ENCODE data around the gene OSBP2.
A peak's percentile ranks its signal among the peaks of the same experiment; 100 is the strongest.
"Not testable (repeated sequence)": the region's sequence is repeated elsewhere in the genome, so short reads cannot be mapped to it uniquely, and the experiment has no call there.

Gene OSBP2

GRCh38 chr22:30718938-30719337 lies 24.3 kb downstream of the OSBP2 start:
- no peak overlapping the region for H3K27ac Mint-ChIP-seq
- CTCF ChIA-PET = no interaction called here
- H3K4me1 Mint-ChIP-seq = no peaks in the 10 kb centered on the region
- H3K36me3 Mint-ChIP-seq = no peaks in the 10 kb centered on the region
- H3K9me3 Mint-ChIP-seq = no peaks in the 10 kb centered on the region
- no peak for DNase-seq
- H3K27me3 Mint-ChIP-seq = peaks cover 5% of the 10 kb centered on the region
- no peak overlapping the region for H3K4me3 Mint-ChIP-seq

GRCh38 chr22:30720263-30720837 lies 25.7 kb downstream of the OSBP2 start:
- CTCF ChIA-PET = no interaction called here
- Mint-ChIP-seq H3K4me3 (no peak overlapping the region), H3K36me3 (no peaks in the 10 kb centered on the region), H3K27ac (no peak overlapping the region), H3K4me1 (no peaks in the 10 kb centered on the region), H3K27me3 (peaks cover 5% of the 10 kb centered on the region), H3K9me3 (no peaks in the 10 kb centered on the region)
- no peak for DNase-seq

- Mint-ChIP-seq H3K36me3 (no peaks in the 10 kb centered on the region), H3K4me3 (no peak overlapping the region), H3K9me3 (no peaks in the 10 kb centered on the region), H3K4me1 (no peaks in the 10 kb centered on the region), H3K27me3 (peaks cover 5% of the 10 kb centered on the region), H3K27ac (no peak overlapping the region)
- DNase-seq = no peak
- CTCF ChIA-PET = no interaction called here
Measured at GRCh38 chr22:30721741-30722140, 27.1 kb downstream of the OSBP2 start.

GRCh38 chr22:30728826-30729225 lies 34.2 kb downstream of the OSBP2 start:
- H3K4me1 Mint-ChIP-seq = no peaks in the 10 kb centered on the region
- peaks cover 8% of the 10 kb centered on the region for H3K27me3 Mint-ChIP-seq
- DNase-seq = no peak
- no peaks in the 10 kb centered on the region for H3K36me3 Mint-ChIP-seq
- no peak overlapping the region for H3K4me3 Mint-ChIP-seq
- H3K9me3 Mint-ChIP-seq = no peaks in the 10 kb centered on the region
- H3K27ac Mint-ChIP-seq = no peak overlapping the region
- CTCF ChIA-PET = no interaction called here

- no peak for DNase-seq
Measured at GRCh38 chr22:30731658-30732057, 37.0 kb downstream of the OSBP2 start.

GRCh38 chr22:30732426-30732825 lies 37.8 kb downstream of the OSBP2 start:
- Mint-ChIP-seq H3K9me3 (no peaks in the 10 kb centered on the region), H3K4me1 (no peaks in the 10 kb centered on the region), H3K27me3 (peaks cover 8% of the 10 kb centered on the region), H3K27ac (no peak overlapping the region), H3K36me3 (no peaks in the 10 kb centered on the region), H3K4me3 (no peak overlapping the region)
- CTCF ChIA-PET = no interaction called here
- no peak for DNase-seq

More at GRCh38 chr22:30731658-30732057, 37.0 kb downstream of the OSBP2 start:
- Mint-ChIP-seq H3K4me3 (no peak overlapping the region), H3K36me3 (no peaks in the 10 kb centered on the region), H3K4me1 (no peaks in the 10 kb centered on the region), H3K27me3 (peaks cover 8% of the 10 kb centered on the region), H3K9me3 (no peaks in the 10 kb centered on the region), H3K27ac (no peak overlapping the region)
- CTCF ChIA-PET = no interaction called here

- DNase-seq = no peak
- no peaks in the 10 kb centered on the region for H3K9me3 Mint-ChIP-seq
- no peak overlapping the region for H3K27ac Mint-ChIP-seq
- no peak overlapping the region for H3K4me3 Mint-ChIP-seq
- no peaks in the 10 kb centered on the region for H3K36me3 Mint-ChIP-seq
- CTCF ChIA-PET = no interaction called here
- peaks cover 8% of the 10 kb centered on the region for H3K27me3 Mint-ChIP-seq
- no peaks in the 10 kb centered on the region for H3K4me1 Mint-ChIP-seq
Measured at GRCh38 chr22:30733181-30733631, 38.5 kb downstream of the OSBP2 start.

- DNase-seq, H3K9me3 Mint-ChIP-seq: not testable (repeated sequence)
- CTCF ChIA-PET = interaction anchor here (2.7 to 6.4 kb wide), 2 partner anchors 15 to 105 kb away, joined by 8 to 48 read pairs; partner anchors contain the start of gene SLC35E4
Measured at GRCh38 chr22:30740007-30740406, 45.3 kb downstream of the OSBP2 start.

GRCh38 chr22:30740511-30740910 lies 45.8 kb downstream of the OSBP2 start:
- H3K27ac Mint-ChIP-seq = peak overlapping the region; percentile 80
- H3K4me1 Mint-ChIP-seq = peaks cover 51% of the 10 kb centered on the region
- H3K9me3 Mint-ChIP-seq, H3K36me3 Mint-ChIP-seq, H3K4me3 Mint-ChIP-seq, H3K27me3 Mint-ChIP-seq, DNase-seq: not testable (repeated sequence)
- CTCF ChIA-PET = interaction anchor here (2.7 to 6.4 kb wide), 2 partner anchors 14 to 105 kb away, joined by 8 to 48 read pairs; partner anchors contain the start of gene SLC35E4

More at GRCh38 chr22:30740007-30740406, 45.3 kb downstream of the OSBP2 start:
- peak overlapping the region; percentile 80 for H3K27ac Mint-ChIP-seq
- H3K27me3 Mint-ChIP-seq, H3K36me3 Mint-ChIP-seq, H3K4me3 Mint-ChIP-seq: not testable (repeated sequence)
- peaks cover 49% of the 10 kb centered on the region for H3K4me1 Mint-ChIP-seq

GRCh38 chr22:30742291-30743256 lies 47.9 kb downstream of the OSBP2 start:
- H3K27ac Mint-ChIP-seq = peak overlapping the region; percentile 61
- no peak for DNase-seq
- no peak overlapping the region for H3K4me3 Mint-ChIP-seq
- CTCF ChIA-PET = interaction anchor here (0.9 to 6.4 kb wide), 12 partner anchors 10 to 1117 kb away, joined by 3 to 48 read pairs (median 3); partner anchors contain the start of gene SLC35E4
- no peaks in the 10 kb centered on the region for H3K36me3 Mint-ChIP-seq
- H3K27me3 Mint-ChIP-seq = no peaks in the 10 kb centered on the region
- no peaks in the 10 kb centered on the region for H3K9me3 Mint-ChIP-seq
- H3K4me1 Mint-ChIP-seq = peaks cover 63% of the 10 kb centered on the region

GRCh38 chr22:30743257-30744020 lies 48.8 kb downstream of the OSBP2 start:
- Mint-ChIP-seq H3K27me3 (no peaks in the 10 kb centered on the region), H3K9me3 (no peaks in the 10 kb centered on the region), H3K4me1 (peaks cover 63% of the 10 kb centered on the region), H3K27ac (peak overlapping the region; percentile 61), H3K4me3 (no peak overlapping the region), H3K36me3 (no peaks in the 10 kb centered on the region)
- no peak for DNase-seq
- CTCF ChIA-PET = interaction anchor here (0.9 to 6.4 kb wide), 12 partner anchors 9 to 1118 kb away, joined by 3 to 48 read pairs (median 3); partner anchors contain the start of gene SLC35E4

- Mint-ChIP-seq H3K4me3 (no peak overlapping the region), H3K27ac (peak overlapping the region; percentile 65)
Measured at GRCh38 chr22:30744224-30744623, 49.5 kb downstream of the OSBP2 start.

GRCh38 chr22:30747493-30747892 lies 52.8 kb downstream of the OSBP2 start:
- H3K27ac Mint-ChIP-seq = no peak overlapping the region
- no peaks in the 10 kb centered on the region for H3K9me3 Mint-ChIP-seq
- CTCF ChIA-PET = interaction anchor here (1.1 to 1.9 kb wide), 4 partner anchors 8 to 113 kb away, joined by 3 to 10 read pairs (median 4); no protein-coding TSS in a partner anchor
- H3K4me1 Mint-ChIP-seq = peaks cover 40% of the 10 kb centered on the region
- no peak for DNase-seq
- H3K27me3 Mint-ChIP-seq = no peaks in the 10 kb centered on the region
- no peak overlapping the region for H3K4me3 Mint-ChIP-seq
- H3K36me3 Mint-ChIP-seq = no peaks in the 10 kb centered on the region

More at GRCh38 chr22:30744224-30744623, 49.5 kb downstream of the OSBP2 start:
- H3K27me3 Mint-ChIP-seq = no peaks in the 10 kb centered on the region
- peaks cover 63% of the 10 kb centered on the region for H3K4me1 Mint-ChIP-seq
- no peaks in the 10 kb centered on the region for H3K36me3 Mint-ChIP-seq
- DNase-seq = no peak
- CTCF ChIA-PET = interaction anchor here (1.2 to 6.4 kb wide), 3 partner anchors 8 to 20 kb away, joined by 3 to 48 read pairs (median 5); no protein-coding TSS in a partner anchor
- no peaks in the 10 kb centered on the region for H3K9me3 Mint-ChIP-seq

GRCh38 chr22:30749272-30749671 lies 54.6 kb downstream of the OSBP2 start:
- peaks cover 22% of the 10 kb centered on the region for H3K4me1 Mint-ChIP-seq
- CTCF ChIA-PET = interaction anchor here (1.2 kb wide), 1 partner anchor 115 kb away, joined by 3 read pairs; no protein-coding TSS in a partner anchor
- no peak for DNase-seq
- no peaks in the 10 kb centered on the region for H3K9me3 Mint-ChIP-seq
- H3K4me3 Mint-ChIP-seq = no peak overlapping the region
- no peaks in the 10 kb centered on the region for H3K36me3 Mint-ChIP-seq
- no peak overlapping the region for H3K27ac Mint-ChIP-seq
- no peaks in the 10 kb centered on the region for H3K27me3 Mint-ChIP-seq

All from activated naive CD4-positive, alpha-beta T cell treated with anti-CD3 and anti-CD28 coated beads, Interleukin-2, amount 10 ng/mL, durations not matched to agents 7 days and 5 days (primary cell).